ENCODE data around the gene MRPL54.

The MRPL54 gene

GRCh38 chr19:3740431-3740830, 22.1 kb upstream of the MRPL54 start:
- no peak for TF ChIP-seq CTCF (IDR thresholded peaks at IDR 0.05; ENCODE audit: insufficient read depth, low read depth, low read length, missing control alignments)

GRCh38 chr19:3743486-3743885, 19.0 kb upstream of the MRPL54 start:
- no peak for TF ChIP-seq CTCF (IDR thresholded peaks at IDR 0.05; ENCODE audit: insufficient read depth, low read depth, low read length, missing control alignments)
- no peak for DNase-seq (ENCODE audit: low read depth)

More at GRCh38 chr19:3740431-3740830, 22.1 kb upstream of the MRPL54 start:
- no peak overlapping the region for H3K4me3 ChIP-seq (ENCODE audit: low read length)
- DNase-seq (ENCODE audit: low read depth), result no peak

GRCh38 chr19:3745363-3746045, 17.0 kb upstream of the MRPL54 start:
- DNase-seq (ENCODE audit: low read depth), result no peak
- TF ChIP-seq CTCF (IDR thresholded peaks at IDR 0.05; ENCODE audit: insufficient read depth, low read depth, low read length, missing control alignments), result no peak
- H3K4me3 ChIP-seq (ENCODE audit: low read length), result no peak overlapping the region

More at GRCh38 chr19:3743486-3743885, 19.0 kb upstream of the MRPL54 start:
- H3K4me3 ChIP-seq (ENCODE audit: low read length), result no peak overlapping the region

GRCh38 chr19:3746371-3747056, 16.0 kb upstream of the MRPL54 start:
- no peak for DNase-seq (ENCODE audit: low read depth)
- H3K4me3 ChIP-seq (ENCODE audit: low read length), result no peak overlapping the region
- TF ChIP-seq CTCF (IDR thresholded peaks at IDR 0.05; ENCODE audit: insufficient read depth, low read depth, low read length, missing control alignments), result no peak

- TF ChIP-seq CTCF (IDR thresholded peaks at IDR 0.05; ENCODE audit: insufficient read depth, low read depth, low read length, missing control alignments), result no peak
- no peak for DNase-seq (ENCODE audit: low read depth)
- H3K4me3 ChIP-seq (ENCODE audit: low read length), result no peak overlapping the region
Observed at GRCh38 chr19:3748965-3749364, 13.5 kb upstream of the MRPL54 start.

- TF ChIP-seq CTCF (IDR thresholded peaks at IDR 0.05; ENCODE audit: insufficient read depth, low read depth, low read length, missing control alignments), result no peak
- no peak overlapping the region for H3K4me3 ChIP-seq (ENCODE audit: low read length)
- no peak for DNase-seq (ENCODE audit: low read depth)
Observed at GRCh38 chr19:3750211-3750610, 12.3 kb upstream of the MRPL54 start.

All from epithelial cell of esophagus (primary cell).